ENCODE data around the gene OR7C1. TPM values are rescaled to one million over a fixed set of nuclear protein-coding genes. Genes with fewer than 3 reads are reported as not detected.

The OR7C1 gene
- total and polyA plus RNA-seq, 2 of the 13 experiments (the other 11 are each of a cell fraction or from before 2014, with no cell fraction given) = not detected

DNA sequence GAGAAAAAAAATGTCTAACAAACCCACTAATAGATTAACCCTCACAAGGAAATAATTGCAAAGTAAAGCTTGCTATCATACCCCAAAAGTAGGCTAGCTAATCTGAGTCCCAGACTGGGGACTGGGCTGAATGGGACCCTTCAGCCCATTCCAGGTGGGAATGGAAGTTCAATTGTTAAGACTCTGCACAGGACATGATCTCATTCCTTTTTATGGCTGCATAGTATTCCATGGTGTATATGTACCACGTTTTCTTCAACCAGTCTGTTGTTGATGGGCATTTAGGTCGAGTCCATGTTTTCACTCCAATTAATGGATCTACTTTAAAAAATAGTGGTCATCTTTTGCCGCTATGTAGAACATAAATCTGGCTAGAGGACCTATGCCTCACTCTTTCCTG, 17.9 kb downstream of the OR7C1 start:
- ATAC-seq (no peak), DNase-seq (ENCODE audit: low spot score) (no peak), FAIRE-seq (no peak)
- Histone ChIP-seq H3K79me2 (ENCODE audit: insufficient read depth, low read length) (no peaks in the 10 kb centered on the region), H2AFZ (ENCODE audit: low read length) (no peak overlapping the region), H3K4me2 (ENCODE audit: low read depth, low read length) (no peak overlapping the region), H3K4me1 (ENCODE audit: insufficient read depth, low read length) (no peaks in the 10 kb centered on the region), H3K36me3 (replicated peaks in 1 of 2; ENCODE audit: control insufficient read depth in 1 of 2, insufficient read depth in 2 of 2, low read length in 2 of 2) (no peaks in the 10 kb centered on the region), H3K9me3 (ENCODE audit: low read length) (no peaks in the 10 kb centered on the region), H4K20me1 (ENCODE audit: insufficient read depth, low read length) (no peaks in the 10 kb centered on the region), H3K4me3 (replicated peaks in 1 of 3; ENCODE audit: insufficient read depth in 1 of 3, low read depth in 2 of 3, low read length in 3 of 3) (no peak overlapping the region), H3K27me3 (ENCODE audit: control insufficient read depth in 1 of 2, insufficient read depth in 2 of 2, low read length in 2 of 2) (no peaks in the 10 kb centered on the region), H3K9ac (ENCODE audit: insufficient read depth, low read depth, low read length) (no peak overlapping the region), H3K27ac (ENCODE audit: extremely low read length, insufficient read depth, low read length) (no peak overlapping the region)
- in situ Hi-C loops (cut with HindIII; ENCODE audit: extremely low pct_ligation_motif_present, low pct_unique_long_range_greater_than_20kb) = no loop called here
- ChIA-PET CTCF (ENCODE audit: low intra/inter-chr PET ratio, low total read pairs) (no interaction called here), POLR2A (no interaction called here)
- intact Hi-C loops (cut with micrococcal nuclease; ENCODE audit: unreplicated experiment) = no loop called here
- 14% methylated on average over 3 of the region's 3 CpGs for WGBS (ENCODE audit: low lambda C conversion rate)
- no TSS peak for BruUV-seq (replicated peaks)
- TF ChIP-seq ZNF225 (CRISPR knock-in tag; IDR thresholded peaks at IDR 0.05) (no peak), ATF7 (IDR thresholded peaks at IDR 0.05) (no peak), ATF7 (CRISPR knock-in tag; IDR thresholded peaks at IDR 0.05) (no peak), PRMT3 (CRISPR knock-in tag; IDR thresholded peaks at IDR 0.05; ENCODE audit: borderline replicate concordance, low read depth) (no peak), ISX (CRISPR knock-in tag; conservative IDR thresholded peaks at IDR 0.05) (no peak), ZNF629 (CRISPR knock-in tag; conservative IDR thresholded peaks at IDR 0.05) (no peak), FOXK1 (CRISPR knock-in tag; IDR thresholded peaks at IDR 0.05; ENCODE audit: borderline replicate concordance, low read depth) (no peak), SIX1 (CRISPR knock-in tag; IDR thresholded peaks at IDR 0.05; ENCODE audit: borderline replicate concordance) (no peak), ZNF672 (CRISPR knock-in tag; IDR thresholded peaks at IDR 0.05) (no peak), ZZZ3 (CRISPR knock-in tag; IDR thresholded peaks at IDR 0.05; ENCODE audit: borderline replicate concordance) (no peak), KDM6A (CRISPR knock-in tag; IDR thresholded peaks at IDR 0.05; ENCODE audit: low read depth) (no peak), SMARCC2 (IDR thresholded peaks at IDR 0.05) (no peak)
- TF ChIP-seq, protein P1, sequence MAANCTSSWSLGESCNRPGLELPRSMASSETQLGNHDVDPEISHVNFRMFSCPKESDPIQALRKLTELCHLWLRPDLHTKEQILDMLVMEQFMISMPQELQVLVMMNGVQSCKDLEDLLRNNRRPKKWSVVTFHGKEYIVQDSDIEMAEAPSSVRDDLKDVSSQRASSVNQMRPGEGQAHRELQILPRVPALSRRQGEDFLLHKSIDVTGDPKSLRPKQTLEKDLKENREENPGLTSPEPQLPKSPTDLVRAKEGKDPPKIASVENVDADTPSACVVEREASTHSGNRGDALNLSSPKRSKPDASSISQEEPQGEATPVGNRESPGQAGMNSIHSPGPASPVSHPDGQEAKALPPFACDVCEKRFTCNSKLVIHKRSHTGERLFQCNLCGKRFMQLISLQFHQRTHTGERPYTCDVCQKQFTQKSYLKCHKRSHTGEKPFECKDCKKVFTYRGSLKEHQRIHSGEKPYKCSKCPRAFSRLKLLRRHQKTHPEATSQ (CRISPR knock-in tag; IDR thresholded peaks at IDR 0.05; ENCODE audit: borderline replicate concordance) = no peak
- TF ChIP-seq, protein P2, sequence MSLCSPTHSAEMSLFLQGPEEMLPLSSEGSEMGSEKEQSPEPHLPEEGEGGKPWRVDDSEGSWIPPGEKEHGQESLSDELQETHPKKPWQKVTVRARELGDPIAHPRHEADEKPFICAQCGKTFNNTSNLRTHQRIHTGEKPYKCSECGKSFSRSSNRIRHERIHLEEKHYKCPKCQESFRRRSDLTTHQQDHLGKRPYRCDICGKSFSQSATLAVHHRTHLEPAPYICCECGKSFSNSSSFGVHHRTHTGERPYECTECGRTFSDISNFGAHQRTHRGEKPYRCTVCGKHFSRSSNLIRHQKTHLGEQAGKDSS (CRISPR knock-in tag; IDR thresholded peaks at IDR 0.05; ENCODE audit: borderline replicate concordance, low read depth) = no peak
- TF ChIP-seq, protein P3, sequence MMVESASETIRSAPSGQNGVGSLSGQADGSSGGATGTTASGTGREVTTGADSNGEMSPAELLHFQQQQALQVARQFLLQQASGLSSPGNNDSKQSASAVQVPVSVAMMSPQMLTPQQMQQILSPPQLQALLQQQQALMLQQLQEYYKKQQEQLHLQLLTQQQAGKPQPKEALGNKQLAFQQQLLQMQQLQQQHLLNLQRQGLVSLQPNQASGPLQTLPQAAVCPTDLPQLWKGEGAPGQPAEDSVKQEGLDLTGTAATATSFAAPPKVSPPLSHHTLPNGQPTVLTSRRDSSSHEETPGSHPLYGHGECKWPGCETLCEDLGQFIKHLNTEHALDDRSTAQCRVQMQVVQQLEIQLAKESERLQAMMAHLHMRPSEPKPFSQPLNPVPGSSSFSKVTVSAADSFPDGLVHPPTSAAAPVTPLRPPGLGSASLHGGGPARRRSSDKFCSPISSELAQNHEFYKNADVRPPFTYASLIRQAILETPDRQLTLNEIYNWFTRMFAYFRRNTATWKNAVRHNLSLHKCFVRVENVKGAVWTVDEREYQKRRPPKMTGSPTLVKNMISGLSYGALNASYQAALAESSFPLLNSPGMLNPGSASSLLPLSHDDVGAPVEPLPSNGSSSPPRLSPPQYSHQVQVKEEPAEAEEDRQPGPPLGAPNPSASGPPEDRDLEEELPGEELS (CRISPR knock-in tag; IDR thresholded peaks at IDR 0.05) = no peak
- TF ChIP-seq, protein P4, sequence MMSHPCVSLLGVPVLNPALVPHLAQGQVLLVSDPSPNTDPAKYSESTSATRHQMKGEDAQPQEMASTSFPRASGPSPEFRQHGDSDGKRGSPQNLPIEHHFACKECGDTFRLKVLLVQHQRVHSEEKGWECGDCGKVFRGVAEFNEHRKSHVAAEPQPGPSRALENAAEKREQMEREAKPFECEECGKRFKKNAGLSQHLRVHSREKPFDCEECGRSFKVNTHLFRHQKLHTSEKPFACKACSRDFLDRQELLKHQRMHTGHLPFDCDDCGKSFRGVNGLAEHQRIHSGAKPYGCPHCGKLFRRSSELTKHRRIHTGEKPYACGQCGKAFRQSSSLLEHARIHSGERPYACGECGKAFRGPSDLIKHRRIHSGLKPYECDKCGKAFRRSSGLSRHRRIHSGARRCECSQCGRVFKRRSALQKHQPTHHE (CRISPR knock-in tag; IDR thresholded peaks at IDR 0.05; ENCODE audit: borderline replicate concordance) = no peak
- TF ChIP-seq, protein P5, sequence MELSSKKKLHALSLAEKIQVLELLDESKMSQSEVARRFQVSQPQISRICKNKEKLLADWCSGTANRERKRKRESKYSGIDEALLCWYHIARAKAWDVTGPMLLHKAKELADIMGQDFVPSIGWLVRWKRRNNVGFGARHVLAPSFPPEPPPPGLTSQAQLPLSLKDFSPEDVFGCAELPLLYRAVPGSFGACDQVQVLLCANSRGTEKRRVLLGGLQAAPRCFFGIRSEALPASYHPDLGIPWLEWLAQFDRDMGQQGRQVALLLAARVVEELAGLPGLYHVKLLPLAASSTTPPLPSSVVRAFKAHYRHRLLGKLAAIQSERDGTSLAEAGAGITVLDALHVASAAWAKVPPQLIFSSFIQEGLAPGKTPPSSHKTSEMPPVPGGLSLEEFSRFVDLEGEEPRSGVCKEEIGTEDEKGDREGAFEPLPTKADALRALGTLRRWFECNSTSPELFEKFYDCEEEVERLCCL (CRISPR knock-in tag; IDR thresholded peaks at IDR 0.05; ENCODE audit: borderline replicate concordance) = no peak
- TF ChIP-seq, protein P6, sequence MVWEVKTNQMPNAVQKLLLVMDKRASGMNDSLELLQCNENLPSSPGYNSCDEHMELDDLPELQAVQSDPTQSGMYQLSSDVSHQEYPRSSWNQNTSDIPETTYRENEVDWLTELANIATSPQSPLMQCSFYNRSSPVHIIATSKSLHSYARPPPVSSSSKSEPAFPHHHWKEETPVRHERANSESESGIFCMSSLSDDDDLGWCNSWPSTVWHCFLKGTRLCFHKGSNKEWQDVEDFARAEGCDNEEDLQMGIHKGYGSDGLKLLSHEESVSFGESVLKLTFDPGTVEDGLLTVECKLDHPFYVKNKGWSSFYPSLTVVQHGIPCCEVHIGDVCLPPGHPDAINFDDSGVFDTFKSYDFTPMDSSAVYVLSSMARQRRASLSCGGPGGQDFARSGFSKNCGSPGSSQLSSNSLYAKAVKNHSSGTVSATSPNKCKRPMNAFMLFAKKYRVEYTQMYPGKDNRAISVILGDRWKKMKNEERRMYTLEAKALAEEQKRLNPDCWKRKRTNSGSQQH (CRISPR knock-in tag; IDR thresholded peaks at IDR 0.05; ENCODE audit: low read depth) = no peak
